Endothelial cell (in vitro differentiated cells): ENCODE results near the gene VWF. TPM values are rescaled to one million over a fixed set of nuclear protein-coding genes. Genes with fewer than 3 reads are reported as not detected.

Experiments used
- DNase-seq: peaks from one replicate; pipeline ENCODE4 v3.0.0; 2021; ENCODE audit warnings: low spot score
- H3K27ac Mint-ChIP-seq: one replicate; pipeline ENCODE4 v1.8.0; 2021; ENCODE audit warnings: mixed read lengths, inconsistent platforms; ENCODE audit not compliant: unreplicated experiment
- H3K27me3 Mint-ChIP-seq: one replicate; pipeline ENCODE4 v1.8.0; 2021; ENCODE audit warnings: mild to moderate bottlenecking, moderate library complexity, mixed read lengths, inconsistent platforms; ENCODE audit not compliant: unreplicated experiment
- H3K36me3 Mint-ChIP-seq: one replicate; pipeline ENCODE4 v1.8.0; 2021; ENCODE audit warnings: mild to moderate bottlenecking, low read depth, mixed read lengths, inconsistent platforms; ENCODE audit not compliant: unreplicated experiment
- H3K4me1 Mint-ChIP-seq: one replicate; pipeline ENCODE4 v1.8.0; 2021; ENCODE audit warnings: mild to moderate bottlenecking, mixed read lengths, inconsistent platforms; ENCODE audit not compliant: unreplicated experiment
- H3K4me3 Mint-ChIP-seq: one replicate; pipeline ENCODE4 v1.8.0; 2021; ENCODE audit warnings: mild to moderate bottlenecking, mixed read lengths, inconsistent platforms; ENCODE audit not compliant: unreplicated experiment
- H3K9me3 Mint-ChIP-seq: one replicate; pipeline ENCODE4 v1.8.0; 2021; ENCODE audit warnings: mixed read lengths, inconsistent platforms; ENCODE audit not compliant: unreplicated experiment
- total RNA-seq: library from RNA; stranded (reverse); fragmentation: NEBNext Ultra II Directional; extraction: Animal tissue kit (Norgen Biotek cat#: 25700); gene quantifications from one replicate; pipeline ENCODE4 v1.2.1, GENCODE V29; 2021; ENCODE audit not compliant: unreplicated experiment
- TF ChIP-seq, protein P1 (sequence below): fragments of 200-600 bp; sonication (generic); IDR thresholded peaks from one replicate; pipeline ENCODE4 v1.5.0; 2021; ENCODE audit warnings: antibody characterized with exemption; ENCODE audit not compliant: unreplicated experiment

The VWF gene
- total RNA-seq, 1 donor from 2014 or later = 56.0 TPM

GRCh38 chr12:6090803-6091202 lies 33.7 kb downstream of the VWF start:
- Mint-ChIP-seq H3K4me1 (peaks cover 10% of the 10 kb centered on the region), H3K9me3 (no peaks in the 10 kb centered on the region), H3K4me3 (peak overlapping the region; percentile 59), H3K27ac (no peak overlapping the region), H3K27me3 (peaks cover 3% of the 10 kb centered on the region), H3K36me3 (peaks cover 16% of the 10 kb centered on the region)
- no peak for DNase-seq
- TF ChIP-seq, protein P1, sequence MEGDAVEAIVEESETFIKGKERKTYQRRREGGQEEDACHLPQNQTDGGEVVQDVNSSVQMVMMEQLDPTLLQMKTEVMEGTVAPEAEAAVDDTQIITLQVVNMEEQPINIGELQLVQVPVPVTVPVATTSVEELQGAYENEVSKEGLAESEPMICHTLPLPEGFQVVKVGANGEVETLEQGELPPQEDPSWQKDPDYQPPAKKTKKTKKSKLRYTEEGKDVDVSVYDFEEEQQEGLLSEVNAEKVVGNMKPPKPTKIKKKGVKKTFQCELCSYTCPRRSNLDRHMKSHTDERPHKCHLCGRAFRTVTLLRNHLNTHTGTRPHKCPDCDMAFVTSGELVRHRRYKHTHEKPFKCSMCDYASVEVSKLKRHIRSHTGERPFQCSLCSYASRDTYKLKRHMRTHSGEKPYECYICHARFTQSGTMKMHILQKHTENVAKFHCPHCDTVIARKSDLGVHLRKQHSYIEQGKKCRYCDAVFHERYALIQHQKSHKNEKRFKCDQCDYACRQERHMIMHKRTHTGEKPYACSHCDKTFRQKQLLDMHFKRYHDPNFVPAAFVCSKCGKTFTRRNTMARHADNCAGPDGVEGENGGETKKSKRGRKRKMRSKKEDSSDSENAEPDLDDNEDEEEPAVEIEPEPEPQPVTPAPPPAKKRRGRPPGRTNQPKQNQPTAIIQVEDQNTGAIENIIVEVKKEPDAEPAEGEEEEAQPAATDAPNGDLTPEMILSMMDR = no peak

- peaks cover 22% of the 10 kb centered on the region for H3K4me1 Mint-ChIP-seq
- peaks cover 16% of the 10 kb centered on the region for H3K36me3 Mint-ChIP-seq
- peaks cover 5% of the 10 kb centered on the region for H3K27me3 Mint-ChIP-seq
- H3K9me3 Mint-ChIP-seq = no peaks in the 10 kb centered on the region
- no peak overlapping the region for H3K4me3 Mint-ChIP-seq
- no peak for DNase-seq
- no peak overlapping the region for H3K27ac Mint-ChIP-seq
- TF ChIP-seq, protein P1 = no peak
These were observed 35.3 kb downstream of the VWF start for GRCh38 chr12:6088921-6089747.

DNA sequence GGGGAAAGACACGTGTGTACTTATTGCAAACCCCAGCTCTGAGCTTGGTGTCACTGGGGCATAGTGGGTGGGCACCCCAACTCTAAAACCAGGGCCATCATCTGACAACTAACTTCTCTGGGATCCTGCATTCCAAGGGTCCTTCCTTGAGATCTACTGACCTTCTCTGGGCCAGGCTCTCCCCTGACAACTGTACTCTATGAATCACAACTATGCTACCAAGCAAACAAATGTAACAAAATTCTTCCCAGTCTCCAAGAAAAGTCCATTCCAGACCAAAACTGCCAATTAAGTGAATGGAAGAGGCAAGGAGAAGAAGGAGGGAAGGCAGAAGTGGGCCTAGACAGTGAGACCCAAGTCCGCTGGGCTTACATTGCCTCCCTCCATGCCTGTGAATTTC lies 38.2 kb downstream of the VWF start:
- Mint-ChIP-seq H3K9me3 (no peaks in the 10 kb centered on the region), H3K27ac (no peak overlapping the region), H3K27me3 (peaks cover 8% of the 10 kb centered on the region), H3K4me1 (peaks cover 24% of the 10 kb centered on the region), H3K4me3 (no peak overlapping the region), H3K36me3 (peaks cover 5% of the 10 kb centered on the region)
- TF ChIP-seq, protein P1 = no peak
- DNase-seq = no peak

DNA sequence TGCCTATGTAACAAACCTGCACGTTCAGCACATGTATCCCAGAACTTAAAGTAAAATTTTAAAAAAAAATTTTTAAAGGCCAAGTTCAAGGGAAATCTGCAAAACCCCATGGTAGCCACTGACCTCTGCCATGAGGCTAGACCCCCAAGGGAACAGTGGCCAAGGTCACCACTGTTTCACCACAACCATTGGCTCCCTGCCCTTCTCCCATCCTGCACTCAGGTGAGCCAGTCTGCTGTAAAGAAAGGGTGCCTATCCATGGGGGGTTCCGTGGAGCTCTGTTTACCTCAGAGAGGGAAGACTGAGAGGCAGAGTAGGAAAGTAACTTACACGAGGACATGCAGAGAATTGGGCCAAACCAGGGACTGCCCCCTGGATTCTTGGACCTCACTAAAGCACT lies 38.6 kb downstream of the VWF start:
- Mint-ChIP-seq H3K27me3 (peaks cover 8% of the 10 kb centered on the region), H3K4me1 (peaks cover 24% of the 10 kb centered on the region), H3K9me3 (no peaks in the 10 kb centered on the region), H3K4me3 (no peak overlapping the region), H3K27ac (no peak overlapping the region), H3K36me3 (peaks cover 6% of the 10 kb centered on the region)
- TF ChIP-seq, protein P1 = no peak
- DNase-seq = no peak

GRCh38 chr12:6084969-6085450 lies 39.5 kb downstream of the VWF start:
- H3K36me3 Mint-ChIP-seq = peaks cover 5% of the 10 kb centered on the region
- DNase-seq = no peak
- peak overlapping the region; percentile 92 for H3K27ac Mint-ChIP-seq
- H3K27me3 Mint-ChIP-seq = peaks cover 8% of the 10 kb centered on the region
- no peak overlapping the region for H3K4me3 Mint-ChIP-seq
- TF ChIP-seq, protein P1 = no peak
- peaks cover 24% of the 10 kb centered on the region for H3K4me1 Mint-ChIP-seq
- no peaks in the 10 kb centered on the region for H3K9me3 Mint-ChIP-seq
